ENCODE results near the gene ATXN3. TPM values are rescaled to one million over a fixed set of nuclear protein-coding genes. Genes with fewer than 3 reads are reported as not detected.
A peak's percentile ranks its signal among the peaks of the same experiment; 100 is the strongest.

The ATXN3 gene
- 32.0 and 34.6 TPM in 2 replicates for total RNA-seq (2014; rRNA removed; shearing (Covaris generic))
- 29.0 and 45.3 TPM in 2 replicates for polyA plus RNA-seq (2015; cell fraction: cytosol; rRNA removed)
- polyA plus RNA-seq (2015; cell fraction: nucleus; rRNA removed) = 22.0 and 31.0 TPM in 2 replicates

GRCh38 chr14:92106143-92106926 lies at the start of gene ATXN3:
TSS of gene ATXN3 (minus strand) at chr14:92106582. CDS start at chr14:92106552, 30 bp downstream.
- DNase-seq (ENCODE audit: low read depth) = peak; percentile 90

GRCh38 chr14:92154283-92154942 lies 48.0 kb upstream of the ATXN3 start:
- DNase-seq (ENCODE audit: low read depth) = no peak

GRCh38 chr14:92153581-92153980 lies 47.2 kb upstream of the ATXN3 start:
- DNase-seq (ENCODE audit: low read depth) = no peak

GRCh38 chr14:92144708-92145107 lies 38.3 kb upstream of the ATXN3 start:
- DNase-seq (ENCODE audit: low read depth) = no peak

GRCh38 chr14:92143962-92144361 lies 37.6 kb upstream of the ATXN3 start:
- no peak for DNase-seq (ENCODE audit: low read depth)

GRCh38 chr14:92143309-92143708 lies 36.9 kb upstream of the ATXN3 start:
- no peak for DNase-seq (ENCODE audit: low read depth)

- DNase-seq (ENCODE audit: low read depth) = peak; percentile 23
Measured at GRCh38 chr14:92135269-92135668, 28.9 kb upstream of the ATXN3 start.

- DNase-seq (ENCODE audit: low read depth) = no peak
Measured at GRCh38 chr14:92134456-92134855, 28.1 kb upstream of the ATXN3 start.

GRCh38 chr14:92122761-92123160 lies 16.4 kb upstream of the ATXN3 start:
- no peak for DNase-seq (ENCODE audit: low read depth)

GRCh38 chr14:92122351-92122677 lies 15.9 kb upstream of the ATXN3 start:
- DNase-seq (ENCODE audit: low read depth) = peak; percentile 33

GRCh38 chr14:92121670-92122350 lies 15.4 kb upstream of the ATXN3 start, which contains the start of the genes CPSF2 and NDUFB1:
TSS of gene CPSF2 (plus strand) at chr14:92121969. CDS start at chr14:92130985, 9,016 bp downstream.
TSS of gene NDUFB1 (minus strand) at chr14:92121706. CDS start at chr14:92117637, 4,069 bp downstream.
- peak; percentile 75 for DNase-seq (ENCODE audit: low read depth)

- peak; percentile 27 for DNase-seq (ENCODE audit: low read depth)
Measured at GRCh38 chr14:92121207-92121669, 14.9 kb upstream of the ATXN3 start.

GRCh38 chr14:92109490-92109889 lies 3.1 kb upstream of the ATXN3 start:
- DNase-seq (ENCODE audit: low read depth) = no peak

GRCh38 chr14:92108345-92109254 lies 2.2 kb upstream of the ATXN3 start:
- no peak for DNase-seq (ENCODE audit: low read depth)

- DNase-seq (ENCODE audit: low read depth) = peak; percentile 37
Measured at GRCh38 chr14:92105893-92106142, 564 bp downstream of the ATXN3 start.

- DNase-seq (ENCODE audit: low read depth) = no peak
Measured at GRCh38 chr14:92105073-92105892, 1.1 kb downstream of the ATXN3 start.

GRCh38 chr14:92103363-92103989 lies 2.9 kb downstream of the ATXN3 start:
- DNase-seq (ENCODE audit: low read depth) = no peak

- no peak for DNase-seq (ENCODE audit: low read depth)
Measured at GRCh38 chr14:92099802-92100201, 6.6 kb downstream of the ATXN3 start.

- no peak for DNase-seq (ENCODE audit: low read depth)
Measured at GRCh38 chr14:92093320-92093719, 13.1 kb downstream of the ATXN3 start.

GRCh38 chr14:92088494-92088893 lies 17.9 kb downstream of the ATXN3 start:
- no peak for DNase-seq (ENCODE audit: low read depth)

Measured in HT1080 (cell line).